ENCODE measurements around the gene SH3RF2.
A peak's percentile ranks its signal among the peaks of the same experiment; 100 is the strongest.

Gene SH3RF2

GRCh38 chr5:146027751-146028150 is 91.4 kb downstream of the SH3RF2 start:
- Histone ChIP-seq H3K4me3 (ENCODE audit: low read length) (no peak overlapping the region), H3K9ac (ENCODE audit: low read length) (no peak overlapping the region), H3K9me3 (ENCODE audit: control insufficient read depth, low read length) (no peaks in the 10 kb centered on the region), H3K36me3 (ENCODE audit: control insufficient read depth, insufficient read depth, low read length, severe bottlenecking) (no peaks in the 10 kb centered on the region), H3K4me1 (ENCODE audit: control insufficient read depth, insufficient read depth, low read length) (no peaks in the 10 kb centered on the region), H3K27me3 (replicated peaks; ENCODE audit: control insufficient read depth, insufficient read depth, low read length) (no peaks in the 10 kb centered on the region)
- no peak for DNase-seq (ENCODE audit: low read depth)

- H3K9ac ChIP-seq (ENCODE audit: low read length): no peak overlapping the region
- no peaks in the 10 kb centered on the region for H3K27me3 ChIP-seq (replicated peaks; ENCODE audit: control insufficient read depth, insufficient read depth, low read length)
- H3K36me3 ChIP-seq (ENCODE audit: control insufficient read depth, insufficient read depth, low read length, severe bottlenecking): no peaks in the 10 kb centered on the region
- no peaks in the 10 kb centered on the region for H3K4me1 ChIP-seq (ENCODE audit: control insufficient read depth, insufficient read depth, low read length)
- DNase-seq (ENCODE audit: low read depth): no peak
- H3K4me3 ChIP-seq (ENCODE audit: low read length): no peak overlapping the region
- H3K9me3 ChIP-seq (ENCODE audit: control insufficient read depth, low read length): no peaks in the 10 kb centered on the region
Observed at GRCh38 chr5:146032911-146033310, 96.5 kb downstream of the SH3RF2 start.

- DNase-seq (ENCODE audit: low read depth): no peak
- no peaks in the 10 kb centered on the region for H3K9me3 ChIP-seq (ENCODE audit: control insufficient read depth, low read length)
- no peaks in the 10 kb centered on the region for H3K36me3 ChIP-seq (ENCODE audit: control insufficient read depth, insufficient read depth, low read length, severe bottlenecking)
- H3K9ac ChIP-seq (ENCODE audit: low read length): no peak overlapping the region
- peaks cover 10% of the 10 kb centered on the region for H3K4me1 ChIP-seq (ENCODE audit: control insufficient read depth, insufficient read depth, low read length)
- no peak overlapping the region for H3K4me3 ChIP-seq (ENCODE audit: low read length)
- H3K27me3 ChIP-seq (replicated peaks; ENCODE audit: control insufficient read depth, insufficient read depth, low read length): no peaks in the 10 kb centered on the region
Observed at GRCh38 chr5:146034127-146034526, 97.7 kb downstream of the SH3RF2 start.

- Histone ChIP-seq H3K27me3 (replicated peaks; ENCODE audit: control insufficient read depth, insufficient read depth, low read length) (no peaks in the 10 kb centered on the region), H3K9me3 (ENCODE audit: control insufficient read depth, low read length) (no peaks in the 10 kb centered on the region), H3K4me3 (ENCODE audit: low read length) (no peak overlapping the region), H3K36me3 (ENCODE audit: control insufficient read depth, insufficient read depth, low read length, severe bottlenecking) (no peaks in the 10 kb centered on the region), H3K9ac (ENCODE audit: low read length) (no peak overlapping the region), H3K4me1 (ENCODE audit: control insufficient read depth, insufficient read depth, low read length) (peaks cover 14% of the 10 kb centered on the region)
- no peak for DNase-seq (ENCODE audit: low read depth)
Observed at GRCh38 chr5:146034605-146035004, 98.2 kb downstream of the SH3RF2 start.

DNA sequence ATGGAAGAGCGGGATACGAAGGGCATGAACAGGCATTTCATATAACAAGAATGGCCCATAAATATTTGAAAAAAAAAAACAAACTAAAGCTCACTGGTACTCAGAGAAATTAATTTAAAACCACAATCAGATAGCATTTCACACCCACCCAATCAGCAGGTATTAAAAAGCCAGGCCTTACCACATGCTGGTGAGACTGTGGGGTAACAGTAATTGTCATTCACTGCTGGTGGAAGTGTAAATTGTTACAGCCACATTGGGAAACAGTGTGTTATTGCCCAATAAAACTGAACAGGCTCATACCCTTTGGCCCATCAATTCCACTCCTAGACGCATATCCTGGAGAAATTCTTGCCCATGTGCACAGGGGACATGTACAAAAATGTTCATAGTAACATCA is 103.0 kb downstream of the SH3RF2 start:
- no peak for DNase-seq (ENCODE audit: low read depth)
- Histone ChIP-seq H3K36me3 (ENCODE audit: control insufficient read depth, insufficient read depth, low read length, severe bottlenecking) (no peaks in the 10 kb centered on the region), H3K9me3 (ENCODE audit: control insufficient read depth, low read length) (no peaks in the 10 kb centered on the region), H3K4me1 (ENCODE audit: control insufficient read depth, insufficient read depth, low read length) (peaks cover 27% of the 10 kb centered on the region), H3K4me3 (ENCODE audit: low read length) (no peak overlapping the region), H3K9ac (ENCODE audit: low read length) (no peak overlapping the region), H3K27me3 (replicated peaks; ENCODE audit: control insufficient read depth, insufficient read depth, low read length) (no peaks in the 10 kb centered on the region)

GRCh38 chr5:146040527-146040926 is 104.1 kb downstream of the SH3RF2 start:
- no peak overlapping the region for H3K4me3 ChIP-seq (ENCODE audit: low read length)
- no peaks in the 10 kb centered on the region for H3K9me3 ChIP-seq (ENCODE audit: control insufficient read depth, low read length)
- no peak overlapping the region for H3K9ac ChIP-seq (ENCODE audit: low read length)
- peaks cover 27% of the 10 kb centered on the region for H3K4me1 ChIP-seq (ENCODE audit: control insufficient read depth, insufficient read depth, low read length)
- H3K27me3 ChIP-seq (replicated peaks; ENCODE audit: control insufficient read depth, insufficient read depth, low read length): no peaks in the 10 kb centered on the region
- DNase-seq (ENCODE audit: low read depth): no peak
- no peaks in the 10 kb centered on the region for H3K36me3 ChIP-seq (ENCODE audit: control insufficient read depth, insufficient read depth, low read length, severe bottlenecking)

GRCh38 chr5:146041180-146041789 is 104.9 kb downstream of the SH3RF2 start:
- Histone ChIP-seq H3K9me3 (ENCODE audit: control insufficient read depth, low read length) (no peaks in the 10 kb centered on the region), H3K36me3 (ENCODE audit: control insufficient read depth, insufficient read depth, low read length, severe bottlenecking) (no peaks in the 10 kb centered on the region), H3K27me3 (replicated peaks; ENCODE audit: control insufficient read depth, insufficient read depth, low read length) (no peaks in the 10 kb centered on the region), H3K9ac (ENCODE audit: low read length) (no peak overlapping the region), H3K4me3 (ENCODE audit: low read length) (no peak overlapping the region), H3K4me1 (ENCODE audit: control insufficient read depth, insufficient read depth, low read length) (peaks cover 27% of the 10 kb centered on the region)
- peak; percentile 20 for DNase-seq (ENCODE audit: low read depth)

- no peaks in the 10 kb centered on the region for H3K27me3 ChIP-seq (replicated peaks; ENCODE audit: control insufficient read depth, insufficient read depth, low read length)
- H3K9ac ChIP-seq (ENCODE audit: low read length): no peak overlapping the region
- DNase-seq (ENCODE audit: low read depth): peak; percentile 30
- no peaks in the 10 kb centered on the region for H3K36me3 ChIP-seq (ENCODE audit: control insufficient read depth, insufficient read depth, low read length, severe bottlenecking)
- H3K4me1 ChIP-seq (ENCODE audit: control insufficient read depth, insufficient read depth, low read length): peaks cover 27% of the 10 kb centered on the region
- no peak overlapping the region for H3K4me3 ChIP-seq (ENCODE audit: low read length)
- H3K9me3 ChIP-seq (ENCODE audit: control insufficient read depth, low read length): no peaks in the 10 kb centered on the region
Observed at GRCh38 chr5:146042628-146043279, 106.4 kb downstream of the SH3RF2 start.

GRCh38 chr5:146043722-146044121 is 107.3 kb downstream of the SH3RF2 start:
- Histone ChIP-seq H3K4me3 (ENCODE audit: low read length) (no peak overlapping the region), H3K9me3 (ENCODE audit: control insufficient read depth, low read length) (no peaks in the 10 kb centered on the region), H3K27me3 (replicated peaks; ENCODE audit: control insufficient read depth, insufficient read depth, low read length) (no peaks in the 10 kb centered on the region), H3K9ac (ENCODE audit: low read length) (no peak overlapping the region), H3K4me1 (ENCODE audit: control insufficient read depth, insufficient read depth, low read length) (peaks cover 22% of the 10 kb centered on the region), H3K36me3 (ENCODE audit: control insufficient read depth, insufficient read depth, low read length, severe bottlenecking) (no peaks in the 10 kb centered on the region)
- DNase-seq (ENCODE audit: low read depth): no peak

- H3K4me1 ChIP-seq (ENCODE audit: control insufficient read depth, insufficient read depth, low read length): no peaks in the 10 kb centered on the region
- H3K9ac ChIP-seq (ENCODE audit: low read length): no peak overlapping the region
- no peaks in the 10 kb centered on the region for H3K36me3 ChIP-seq (ENCODE audit: control insufficient read depth, insufficient read depth, low read length, severe bottlenecking)
- no peak for DNase-seq (ENCODE audit: low read depth)
- H3K9me3 ChIP-seq (ENCODE audit: control insufficient read depth, low read length): no peaks in the 10 kb centered on the region
- H3K27me3 ChIP-seq (replicated peaks; ENCODE audit: control insufficient read depth, insufficient read depth, low read length): no peaks in the 10 kb centered on the region
- no peak overlapping the region for H3K4me3 ChIP-seq (ENCODE audit: low read length)
Observed at GRCh38 chr5:146047396-146047795, 111.0 kb downstream of the SH3RF2 start.

DNA sequence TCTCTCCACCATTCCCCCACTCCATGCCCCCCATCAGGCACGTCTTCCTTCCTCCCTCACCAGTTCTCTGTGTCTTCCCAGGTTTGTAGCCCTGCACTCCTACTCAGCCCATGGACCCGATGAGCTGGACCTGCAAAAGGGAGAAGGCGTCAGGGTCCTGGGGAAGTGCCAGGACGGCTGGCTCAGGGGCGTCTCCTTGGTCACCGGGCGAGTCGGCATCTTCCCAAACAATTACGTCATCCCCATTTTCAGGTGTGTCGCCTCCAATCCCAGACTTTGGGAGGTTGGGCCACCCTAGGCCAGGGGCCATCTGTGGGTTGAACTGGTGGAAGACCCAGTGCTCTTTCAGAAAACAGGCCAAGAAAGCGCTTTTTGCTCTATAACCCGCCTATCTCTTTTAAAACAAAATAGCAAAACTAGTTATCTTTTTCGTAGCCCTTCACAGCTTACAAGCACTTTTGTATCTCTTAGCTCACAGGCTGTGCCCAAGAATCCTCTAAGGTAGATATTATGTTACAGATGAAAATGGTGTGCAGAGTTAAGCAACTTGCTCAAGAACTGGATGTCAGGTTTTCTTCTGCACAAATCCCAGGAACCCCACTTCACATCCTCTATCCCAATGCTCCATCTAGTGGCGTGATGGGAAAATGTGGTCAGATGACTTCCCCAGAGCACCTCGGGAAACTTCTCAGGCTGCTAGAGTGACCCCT is 112.8 kb downstream of the SH3RF2 start:
- no peaks in the 10 kb centered on the region for H3K27me3 ChIP-seq (replicated peaks; ENCODE audit: control insufficient read depth, insufficient read depth, low read length)
- H3K4me3 ChIP-seq (ENCODE audit: low read length): no peak overlapping the region
- H3K9me3 ChIP-seq (ENCODE audit: control insufficient read depth, low read length): no peaks in the 10 kb centered on the region
- no peaks in the 10 kb centered on the region for H3K36me3 ChIP-seq (ENCODE audit: control insufficient read depth, insufficient read depth, low read length, severe bottlenecking)
- peak; percentile 90 for DNase-seq (ENCODE audit: low read depth)
- H3K4me1 ChIP-seq (ENCODE audit: control insufficient read depth, insufficient read depth, low read length): no peaks in the 10 kb centered on the region
- H3K9ac ChIP-seq (ENCODE audit: low read length): no peak overlapping the region
